ENCODE measurements around the gene IRAK1BP1.
A peak's percentile ranks its signal among the peaks of the same experiment; 100 is the strongest.
"Not testable (repeated sequence)": the region's sequence is repeated elsewhere in the genome, so short reads cannot be mapped to it uniquely, and the experiment has no call there.

Gene IRAK1BP1

DNA sequence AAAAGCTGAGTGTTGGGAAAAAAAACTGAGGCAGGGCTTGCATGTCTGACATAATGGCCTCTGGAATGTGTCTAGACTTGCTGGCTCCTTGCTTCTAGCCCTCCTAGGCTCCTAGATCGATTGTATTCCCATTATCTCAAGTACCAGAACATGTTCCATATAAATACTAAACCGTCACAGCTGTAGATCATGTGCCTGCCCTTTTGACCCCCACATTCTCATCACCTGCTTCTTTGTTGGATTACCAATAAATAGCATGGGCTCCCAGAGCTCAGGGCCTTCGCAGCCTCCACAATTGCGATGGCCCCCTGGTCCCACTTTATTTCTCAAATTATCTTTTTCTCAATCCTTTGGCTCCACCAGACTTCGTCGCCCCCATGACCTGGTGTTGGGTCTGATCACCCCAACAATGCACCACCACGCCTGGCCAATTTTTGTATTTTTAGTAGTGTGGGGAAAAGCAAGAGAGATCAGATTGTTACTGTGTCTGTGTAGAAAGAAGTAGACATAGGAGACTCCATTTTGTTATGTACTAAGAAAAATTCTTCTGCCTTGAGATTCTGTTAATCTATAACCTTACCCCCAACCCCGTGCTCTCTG lies 8.9 kb upstream of the IRAK1BP1 start:
- not testable (repeated sequence) for H3K27ac Mint-ChIP-seq; H3K9me3 Mint-ChIP-seq; H3K4me3 Mint-ChIP-seq; H3K27me3 Mint-ChIP-seq (ENCODE audit: low read depth); DNase-seq (ENCODE audit: low spot score); H3K4me1 Mint-ChIP-seq (ENCODE audit: low read depth); H3K36me3 Mint-ChIP-seq (ENCODE audit: low read depth)

DNA sequence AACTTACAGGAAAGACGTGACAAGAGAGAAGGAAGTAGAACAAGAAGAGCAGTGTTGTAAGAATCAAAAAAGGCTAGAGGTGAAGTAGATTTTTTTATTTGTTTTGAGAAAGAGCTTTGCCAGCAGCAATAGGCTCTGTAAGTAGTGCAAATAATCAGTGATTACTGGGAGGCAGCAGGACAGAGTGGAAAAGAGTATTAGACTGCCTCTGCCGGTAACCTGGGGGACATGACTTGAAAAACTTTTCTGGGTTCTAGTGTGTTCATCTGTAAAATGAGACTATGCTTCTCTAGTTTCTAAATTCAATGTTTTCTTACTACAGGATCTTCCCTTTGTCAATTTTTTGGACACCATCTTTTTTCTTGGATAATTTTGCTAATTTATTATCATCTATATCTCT lies 5.8 kb upstream of the IRAK1BP1 start:
- H3K27me3 Mint-ChIP-seq (ENCODE audit: low read depth): peaks cover 2% of the 10 kb centered on the region
- H3K9me3 Mint-ChIP-seq: no peaks in the 10 kb centered on the region
- no peak overlapping the region for H3K4me3 Mint-ChIP-seq
- DNase-seq (ENCODE audit: low spot score): no peak
- H3K27ac Mint-ChIP-seq: no peak overlapping the region
- H3K36me3 Mint-ChIP-seq (ENCODE audit: low read depth): no peaks in the 10 kb centered on the region
- H3K4me1 Mint-ChIP-seq (ENCODE audit: low read depth): peaks cover 5% of the 10 kb centered on the region

DNA sequence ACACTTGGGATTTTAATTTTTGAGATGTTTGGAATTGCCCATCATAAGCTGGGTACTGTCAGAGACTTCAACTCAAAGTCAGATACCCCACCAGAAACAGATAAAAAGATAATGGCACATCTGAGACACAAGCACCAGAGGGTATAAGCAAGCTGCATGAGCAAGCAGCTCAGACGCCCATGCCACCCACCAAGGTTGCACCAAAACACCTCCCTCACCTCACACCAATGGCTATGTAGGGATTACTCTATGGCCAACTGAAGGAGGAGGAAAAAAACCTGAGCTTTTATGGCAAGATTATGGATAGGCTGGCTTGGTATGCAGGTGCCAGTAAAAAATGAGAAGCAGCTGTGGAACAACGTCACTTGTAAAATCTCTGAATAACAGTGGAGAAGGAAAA lies 3.8 kb upstream of the IRAK1BP1 start:
- H3K4me3 Mint-ChIP-seq: no peak overlapping the region
- no peak overlapping the region for H3K27ac Mint-ChIP-seq
- H3K27me3 Mint-ChIP-seq (ENCODE audit: low read depth): peaks cover 2% of the 10 kb centered on the region
- H3K4me1 Mint-ChIP-seq (ENCODE audit: low read depth): peaks cover 16% of the 10 kb centered on the region
- no peaks in the 10 kb centered on the region for H3K36me3 Mint-ChIP-seq (ENCODE audit: low read depth)
- no peak for DNase-seq (ENCODE audit: low spot score)
- no peaks in the 10 kb centered on the region for H3K9me3 Mint-ChIP-seq

DNA sequence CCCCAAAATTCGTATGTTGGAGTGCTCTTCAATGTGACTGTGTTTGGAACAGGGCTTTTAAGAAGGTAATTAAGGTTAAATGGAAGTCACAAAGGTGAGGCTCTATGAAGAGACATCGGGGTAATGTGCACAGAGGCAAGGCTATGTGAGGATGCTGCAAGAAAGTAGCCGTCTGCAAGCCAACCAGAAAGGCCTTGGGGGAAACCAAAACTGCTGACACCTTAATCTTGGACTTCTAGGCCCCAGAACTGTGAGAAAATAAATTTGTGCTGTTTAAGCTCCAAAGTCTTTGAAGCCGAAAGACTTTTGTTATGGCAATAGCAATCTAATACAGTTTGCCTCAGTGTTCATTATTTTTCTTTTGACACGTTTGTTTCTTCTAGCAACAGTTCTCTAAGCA lies 2.4 kb upstream of the IRAK1BP1 start:
- no peak for DNase-seq (ENCODE audit: low spot score)
- Mint-ChIP-seq H3K4me1 (ENCODE audit: low read depth) (peaks cover 18% of the 10 kb centered on the region), H3K27ac (no peak overlapping the region), H3K4me3 (no peak overlapping the region), H3K9me3 (no peaks in the 10 kb centered on the region), H3K36me3 (ENCODE audit: low read depth) (no peaks in the 10 kb centered on the region), H3K27me3 (ENCODE audit: low read depth) (peaks cover 2% of the 10 kb centered on the region)

DNA sequence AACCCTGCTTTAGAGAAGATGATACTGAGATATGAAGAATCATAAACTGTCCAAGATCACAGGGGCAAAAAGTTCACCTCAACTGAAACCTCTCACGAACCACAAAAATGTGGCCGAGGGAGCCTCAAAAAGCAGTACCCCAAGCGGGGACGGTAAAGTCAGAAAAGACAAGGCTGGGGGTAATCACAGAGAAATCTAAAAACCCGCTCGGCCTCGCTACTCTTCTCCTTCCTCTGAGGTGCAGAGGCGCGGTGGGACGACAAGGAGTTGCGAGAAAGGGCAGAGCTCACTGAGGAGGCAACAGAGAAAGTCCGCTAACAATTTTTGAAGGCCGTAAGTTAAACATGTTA lies 356 bp upstream of the IRAK1BP1 start:
- H3K9me3 Mint-ChIP-seq: no peaks in the 10 kb centered on the region
- peak overlapping the region; percentile 96 for H3K4me3 Mint-ChIP-seq
- peak overlapping the region; percentile 95 for H3K27ac Mint-ChIP-seq
- H3K36me3 Mint-ChIP-seq (ENCODE audit: low read depth): no peaks in the 10 kb centered on the region
- H3K4me1 Mint-ChIP-seq (ENCODE audit: low read depth): peaks cover 27% of the 10 kb centered on the region
- peaks cover 2% of the 10 kb centered on the region for H3K27me3 Mint-ChIP-seq (ENCODE audit: low read depth)
- DNase-seq (ENCODE audit: low spot score): no peak

DNA sequence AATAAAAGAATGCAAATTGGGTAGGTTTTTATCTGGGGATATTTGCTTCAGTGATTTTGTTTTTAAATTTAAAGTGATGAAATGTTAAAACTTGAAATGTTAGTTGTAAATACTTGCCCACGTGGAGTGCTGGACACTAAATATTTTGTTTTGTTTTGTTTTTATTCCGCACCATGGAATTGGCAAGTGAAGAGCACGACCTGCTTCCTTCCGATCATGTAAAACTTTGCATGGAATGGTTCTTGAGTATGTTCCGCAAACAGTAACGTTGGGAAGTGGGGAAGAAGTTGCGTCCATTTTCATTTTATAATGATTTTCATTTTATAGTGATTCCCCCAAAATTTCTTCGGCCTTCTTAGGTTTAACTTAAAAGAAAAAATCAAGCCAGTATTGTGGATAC lies 765 bp downstream of the IRAK1BP1 start:
- Mint-ChIP-seq H3K27me3 (ENCODE audit: low read depth) (no peaks in the 10 kb centered on the region), H3K27ac (peak overlapping the region; percentile 95), H3K9me3 (no peaks in the 10 kb centered on the region), H3K4me3 (peak overlapping the region; percentile 96), H3K36me3 (ENCODE audit: low read depth) (no peaks in the 10 kb centered on the region), H3K4me1 (ENCODE audit: low read depth) (peaks cover 27% of the 10 kb centered on the region)
- DNase-seq (ENCODE audit: low spot score): no peak

DNA sequence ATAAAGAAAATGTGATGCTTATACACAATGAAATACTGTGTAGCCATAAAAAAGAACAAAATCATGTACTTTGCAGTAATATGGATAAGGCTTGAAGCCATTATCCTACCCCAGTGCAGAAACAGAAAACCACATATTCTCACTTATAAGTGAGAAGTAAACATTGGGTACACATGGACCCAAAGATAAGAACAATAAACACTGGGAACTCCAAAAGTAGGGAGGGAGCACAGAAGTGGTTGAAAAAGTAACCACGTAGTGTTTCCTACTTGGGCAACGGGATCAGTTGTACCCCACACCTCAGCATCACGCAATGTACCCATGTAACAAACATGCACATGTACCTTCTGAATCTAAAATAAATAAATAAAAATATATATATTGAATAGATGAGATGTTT lies 8.2 kb downstream of the IRAK1BP1 start:
- no peak for DNase-seq (ENCODE audit: low spot score)
- H3K36me3 Mint-ChIP-seq (ENCODE audit: low read depth): peaks cover 7% of the 10 kb centered on the region
- H3K27me3 Mint-ChIP-seq (ENCODE audit: low read depth): no peaks in the 10 kb centered on the region
- no peak overlapping the region for H3K27ac Mint-ChIP-seq
- H3K4me3 Mint-ChIP-seq: no peak overlapping the region
- peaks cover 5% of the 10 kb centered on the region for H3K4me1 Mint-ChIP-seq (ENCODE audit: low read depth)
- peaks cover 6% of the 10 kb centered on the region for H3K9me3 Mint-ChIP-seq

DNA sequence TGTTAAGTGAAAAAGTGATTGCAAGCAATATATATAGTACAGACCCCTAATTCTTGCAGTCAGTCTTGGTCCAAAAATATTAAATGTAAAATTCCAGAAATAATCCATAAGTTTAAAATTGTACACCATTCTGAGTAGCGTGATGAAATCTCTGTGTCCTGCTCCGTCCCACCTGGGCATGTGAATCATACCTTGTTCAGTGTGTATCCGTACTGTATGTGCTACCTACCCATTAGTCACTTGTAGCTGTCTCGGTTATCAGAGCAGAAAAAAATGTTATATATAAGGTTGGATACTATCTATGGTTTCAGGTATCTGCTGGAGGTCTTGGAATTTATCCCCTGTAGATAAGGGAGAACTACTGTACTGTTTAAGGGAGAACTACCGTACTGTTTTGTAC lies 16.3 kb downstream of the IRAK1BP1 start:
- Mint-ChIP-seq H3K4me1 (ENCODE audit: low read depth) (no peaks in the 10 kb centered on the region), H3K4me3 (no peak overlapping the region), H3K27ac (no peak overlapping the region), H3K9me3 (peaks cover 4% of the 10 kb centered on the region), H3K36me3 (ENCODE audit: low read depth) (peaks cover 15% of the 10 kb centered on the region), H3K27me3 (ENCODE audit: low read depth) (no peaks in the 10 kb centered on the region)
- DNase-seq (ENCODE audit: low spot score): no peak

DNA sequence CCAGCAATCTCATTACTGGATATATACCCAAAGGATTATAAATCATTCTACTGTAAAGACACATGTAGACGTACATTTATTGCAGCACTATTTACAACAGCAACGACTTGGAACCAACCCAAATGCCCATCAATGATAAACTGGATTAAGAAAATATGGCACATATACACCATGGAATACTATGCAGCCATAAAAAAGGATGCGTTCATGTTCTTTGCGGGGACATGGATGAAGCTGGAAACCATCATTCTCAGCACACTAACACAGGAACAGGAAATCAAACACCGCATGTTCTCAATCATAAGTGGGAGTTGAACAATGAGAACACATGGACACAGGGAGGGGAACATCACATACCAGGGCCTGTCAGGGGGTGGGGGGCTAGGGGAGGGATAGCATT lies 22.6 kb downstream of the IRAK1BP1 start:
- H3K9me3 Mint-ChIP-seq; DNase-seq (ENCODE audit: low spot score); H3K4me3 Mint-ChIP-seq; H3K4me1 Mint-ChIP-seq (ENCODE audit: low read depth); H3K27me3 Mint-ChIP-seq (ENCODE audit: low read depth); H3K27ac Mint-ChIP-seq: not testable (repeated sequence)
- peaks cover 19% of the 10 kb centered on the region for H3K36me3 Mint-ChIP-seq (ENCODE audit: low read depth)

DNA sequence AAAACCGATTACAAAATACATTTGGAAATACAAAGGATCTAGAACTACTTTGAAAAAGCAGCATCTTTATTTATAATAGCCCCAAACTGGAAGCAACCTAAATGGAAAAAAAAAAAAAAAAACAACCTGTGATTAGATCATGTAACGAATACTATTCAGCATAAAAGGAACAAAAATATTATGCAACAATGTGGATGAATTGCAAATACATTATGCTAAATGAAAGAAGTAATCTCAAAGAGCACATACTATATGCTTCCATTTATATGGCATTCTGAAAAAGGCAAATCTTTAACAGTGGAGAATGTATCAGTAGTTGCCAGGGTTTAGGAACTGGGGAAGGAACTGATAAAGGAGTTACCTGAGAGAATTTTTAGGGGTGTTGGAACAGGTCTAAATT lies 28.9 kb downstream of the IRAK1BP1 start:
- H3K4me1 Mint-ChIP-seq (ENCODE audit: low read depth): no peaks in the 10 kb centered on the region
- no peaks in the 10 kb centered on the region for H3K36me3 Mint-ChIP-seq (ENCODE audit: low read depth)
- DNase-seq (ENCODE audit: low spot score): no peak
- H3K27ac Mint-ChIP-seq: no peak overlapping the region
- no peaks in the 10 kb centered on the region for H3K9me3 Mint-ChIP-seq
- no peaks in the 10 kb centered on the region for H3K27me3 Mint-ChIP-seq (ENCODE audit: low read depth)
- no peak overlapping the region for H3K4me3 Mint-ChIP-seq

DNA sequence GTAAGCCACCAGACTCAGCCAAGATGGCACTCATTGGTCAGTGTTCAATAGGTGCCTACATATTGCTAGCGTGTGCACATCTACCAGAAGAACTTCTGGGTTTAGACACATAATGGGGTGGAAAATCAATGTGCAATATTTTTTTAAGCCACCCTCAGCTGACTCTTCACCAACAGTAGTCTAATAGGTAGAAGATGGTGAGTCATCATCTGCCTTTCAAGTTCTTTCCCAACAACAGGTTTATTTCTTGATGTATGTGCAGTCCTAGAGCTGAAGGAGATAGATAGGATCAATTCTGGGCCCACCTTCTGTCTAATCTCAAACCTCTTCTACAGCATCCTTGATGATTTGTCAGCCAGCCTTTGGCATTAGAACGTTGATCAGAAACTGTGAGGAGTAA lies 41.3 kb downstream of the IRAK1BP1 start:
- DNase-seq (ENCODE audit: low spot score): no peak
- H3K9me3 Mint-ChIP-seq: no peaks in the 10 kb centered on the region
- peaks cover 21% of the 10 kb centered on the region for H3K27me3 Mint-ChIP-seq (ENCODE audit: low read depth)
- H3K4me3 Mint-ChIP-seq: no peak overlapping the region
- H3K4me1 Mint-ChIP-seq (ENCODE audit: low read depth): peaks cover 10% of the 10 kb centered on the region
- H3K36me3 Mint-ChIP-seq (ENCODE audit: low read depth): no peaks in the 10 kb centered on the region
- no peak overlapping the region for H3K27ac Mint-ChIP-seq

DNA sequence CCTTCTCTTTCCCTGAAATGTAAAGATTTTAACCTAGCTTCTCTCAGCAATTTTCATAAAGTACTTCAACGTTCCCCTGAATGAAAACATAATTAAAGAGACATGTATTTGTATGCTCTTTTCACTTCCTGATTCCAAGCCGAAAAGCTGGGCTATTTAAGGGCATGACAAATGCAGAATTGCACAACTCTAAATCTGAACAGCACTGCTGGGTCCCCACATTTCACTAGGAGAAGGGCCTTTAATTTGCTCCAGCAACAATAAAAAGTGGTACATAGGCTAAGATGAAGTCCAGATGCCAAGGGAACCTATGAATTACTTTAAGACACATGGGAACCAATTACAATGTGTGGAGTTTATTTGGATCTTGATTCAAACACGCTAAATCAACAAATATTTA lies 42.0 kb downstream of the IRAK1BP1 start:
- Mint-ChIP-seq H3K9me3 (no peaks in the 10 kb centered on the region), H3K36me3 (ENCODE audit: low read depth) (no peaks in the 10 kb centered on the region), H3K4me1 (ENCODE audit: low read depth) (peaks cover 10% of the 10 kb centered on the region), H3K27ac (no peak overlapping the region), H3K27me3 (ENCODE audit: low read depth) (peaks cover 21% of the 10 kb centered on the region), H3K4me3 (no peak overlapping the region)
- DNase-seq (ENCODE audit: low spot score): no peak

DNA sequence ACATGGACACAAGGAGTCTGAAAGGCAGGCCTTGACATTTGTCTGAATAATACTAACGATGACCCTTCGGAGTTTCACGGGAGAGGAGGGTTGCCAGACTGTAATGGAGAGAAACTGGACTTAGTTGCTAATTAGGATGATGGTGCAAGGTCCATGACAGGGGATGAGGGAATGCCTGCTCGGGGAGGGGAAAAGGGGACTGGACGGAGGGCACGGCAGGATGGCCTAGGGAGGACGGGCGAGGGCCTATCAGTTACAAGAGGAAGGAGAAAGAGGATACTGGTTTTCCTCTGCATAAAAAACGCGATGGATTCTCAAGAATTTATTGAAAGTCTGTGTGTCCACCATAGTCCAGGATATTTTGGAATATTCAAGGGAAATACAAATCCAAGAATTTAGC lies 42.7 kb downstream of the IRAK1BP1 start:
- Mint-ChIP-seq H3K36me3 (ENCODE audit: low read depth) (no peaks in the 10 kb centered on the region), H3K27ac (no peak overlapping the region), H3K9me3 (no peaks in the 10 kb centered on the region), H3K4me1 (ENCODE audit: low read depth) (peaks cover 10% of the 10 kb centered on the region), H3K27me3 (ENCODE audit: low read depth) (peaks cover 21% of the 10 kb centered on the region), H3K4me3 (peak overlapping the region; percentile 64)
- DNase-seq (ENCODE audit: low spot score): no peak

DNA sequence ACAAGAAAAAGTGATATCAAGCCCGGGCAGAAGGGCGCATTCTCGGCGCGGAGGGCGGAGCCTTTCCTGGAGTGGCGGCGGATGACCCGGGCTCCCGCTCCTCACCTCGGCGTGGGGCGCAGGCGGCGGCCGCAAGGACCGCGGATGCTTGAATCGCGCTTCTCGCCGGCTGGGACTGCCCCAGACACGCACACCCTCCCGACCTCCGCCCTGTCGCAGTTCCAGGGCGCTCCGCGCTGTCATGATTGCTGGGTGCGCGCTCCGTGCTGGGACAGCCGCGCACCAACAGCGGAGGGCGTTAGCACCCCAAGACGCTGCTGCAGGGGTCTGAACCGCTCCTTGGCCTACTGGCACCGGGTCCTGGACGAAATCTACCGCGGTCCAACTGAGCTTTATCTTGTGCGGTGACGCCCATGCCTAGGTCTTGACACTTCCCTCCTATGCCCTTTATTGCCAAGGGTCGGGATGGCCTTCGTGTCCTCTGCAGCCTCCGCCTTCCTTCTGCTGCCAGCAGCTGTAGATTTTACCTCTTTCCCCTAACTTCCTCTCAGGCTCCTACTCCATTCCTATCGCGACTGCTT lies 43.3 kb downstream of the IRAK1BP1 start:
- H3K4me1 Mint-ChIP-seq (ENCODE audit: low read depth): peaks cover 10% of the 10 kb centered on the region
- peaks cover 2% of the 10 kb centered on the region for H3K9me3 Mint-ChIP-seq
- H3K36me3 Mint-ChIP-seq (ENCODE audit: low read depth): no peaks in the 10 kb centered on the region
- no peak overlapping the region for H3K27ac Mint-ChIP-seq
- DNase-seq (ENCODE audit: low spot score): peak; percentile 28
- peak overlapping the region; percentile 64 for H3K4me3 Mint-ChIP-seq
- H3K27me3 Mint-ChIP-seq (ENCODE audit: low read depth): peaks cover 21% of the 10 kb centered on the region
